ENCODE results near the gene QSOX1.
"Not testable (repeated sequence)": the region's sequence is repeated elsewhere in the genome, so short reads cannot be mapped to it uniquely, and the experiment has no call there.

QSOX1 gene

DNA sequence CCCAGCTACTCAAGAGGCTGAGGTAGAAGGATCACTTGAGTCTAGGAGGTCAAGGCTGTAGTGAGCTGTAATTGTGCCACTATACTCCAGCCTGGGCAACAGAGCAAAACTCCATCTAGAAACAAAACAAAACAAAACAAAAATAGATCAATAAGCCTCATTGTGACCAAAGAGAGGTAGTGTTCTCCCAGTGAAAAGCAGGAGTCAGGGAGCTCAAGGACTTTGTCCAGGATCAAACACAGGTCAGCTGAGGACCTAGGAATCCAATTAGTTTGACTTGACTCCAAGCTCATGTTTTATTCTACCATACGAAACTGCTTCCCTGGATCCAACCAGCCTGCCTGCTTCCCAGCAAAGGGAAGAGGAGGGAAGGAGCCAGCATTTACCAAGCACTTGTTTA lies 21.5 kb upstream of the QSOX1 start:
- Histone ChIP-seq H3K27me3 (replicated peaks; ENCODE audit: control insufficient read depth, insufficient read depth, low read length) (no peaks in the 10 kb centered on the region), H3K4me1 (ENCODE audit: control insufficient read depth, insufficient read depth, low read length) (peaks cover 4% of the 10 kb centered on the region), H3K36me3 (ENCODE audit: control insufficient read depth, insufficient read depth, low read length, severe bottlenecking) (no peaks in the 10 kb centered on the region), H3K4me3 (ENCODE audit: low read length) (no peak overlapping the region), H3K9me3 (ENCODE audit: control insufficient read depth, low read length) (no peaks in the 10 kb centered on the region), H3K9ac (ENCODE audit: low read length) (no peak overlapping the region)
- DNase-seq (ENCODE audit: low read depth): no peak

DNA sequence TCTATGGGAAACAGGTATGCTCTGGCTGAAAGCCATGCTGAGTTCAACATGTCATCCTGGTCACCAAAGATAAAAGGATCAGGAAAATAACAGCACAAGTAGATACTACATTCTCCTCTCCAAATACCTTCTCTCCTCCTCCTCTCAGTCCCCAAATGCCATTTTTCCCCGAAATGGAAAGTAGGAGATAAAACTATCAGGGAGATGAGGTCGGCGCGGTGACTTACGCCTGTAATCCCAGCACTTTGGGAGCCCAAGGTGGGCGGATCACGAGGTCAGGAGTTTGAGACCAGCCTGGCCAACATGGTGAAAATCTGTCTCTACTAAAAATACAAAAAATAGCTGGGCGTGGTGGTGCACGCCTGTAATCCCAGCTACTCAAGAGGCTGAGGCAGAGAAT lies 21.0 kb upstream of the QSOX1 start:
- not testable (repeated sequence) for H3K36me3 ChIP-seq (ENCODE audit: control insufficient read depth, insufficient read depth, low read length, severe bottlenecking); H3K9me3 ChIP-seq (ENCODE audit: control insufficient read depth, low read length); H3K9ac ChIP-seq (ENCODE audit: low read length); H3K4me3 ChIP-seq (ENCODE audit: low read length); H3K4me1 ChIP-seq (ENCODE audit: control insufficient read depth, insufficient read depth, low read length); H3K27me3 ChIP-seq (replicated peaks; ENCODE audit: control insufficient read depth, insufficient read depth, low read length); DNase-seq (ENCODE audit: low read depth)

DNA sequence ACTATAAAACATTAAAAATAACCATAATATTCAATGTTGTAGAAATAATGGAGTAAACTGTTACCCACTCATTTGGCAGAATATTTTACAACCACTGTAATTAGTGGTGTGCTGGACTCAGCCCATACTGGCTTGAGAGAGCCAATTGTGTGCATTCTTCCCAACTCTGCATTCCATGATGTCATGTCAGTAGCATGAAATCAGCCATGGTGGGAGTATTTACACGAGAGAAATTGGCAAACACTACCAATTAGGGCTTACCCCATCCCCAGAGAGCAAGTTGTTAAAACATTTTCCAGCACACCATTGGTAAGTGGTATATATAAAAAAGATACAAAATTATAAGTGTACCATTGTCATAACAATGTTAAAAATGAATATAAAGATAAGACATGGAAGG lies 19.1 kb upstream of the QSOX1 start:
- Histone ChIP-seq H3K9me3 (ENCODE audit: control insufficient read depth, low read length) (no peaks in the 10 kb centered on the region), H3K27me3 (replicated peaks; ENCODE audit: control insufficient read depth, insufficient read depth, low read length) (no peaks in the 10 kb centered on the region), H3K36me3 (ENCODE audit: control insufficient read depth, insufficient read depth, low read length, severe bottlenecking) (no peaks in the 10 kb centered on the region), H3K9ac (ENCODE audit: low read length) (no peak overlapping the region), H3K4me3 (ENCODE audit: low read length) (no peak overlapping the region), H3K4me1 (ENCODE audit: control insufficient read depth, insufficient read depth, low read length) (peaks cover 4% of the 10 kb centered on the region)
- no peak for DNase-seq (ENCODE audit: low read depth)

DNA sequence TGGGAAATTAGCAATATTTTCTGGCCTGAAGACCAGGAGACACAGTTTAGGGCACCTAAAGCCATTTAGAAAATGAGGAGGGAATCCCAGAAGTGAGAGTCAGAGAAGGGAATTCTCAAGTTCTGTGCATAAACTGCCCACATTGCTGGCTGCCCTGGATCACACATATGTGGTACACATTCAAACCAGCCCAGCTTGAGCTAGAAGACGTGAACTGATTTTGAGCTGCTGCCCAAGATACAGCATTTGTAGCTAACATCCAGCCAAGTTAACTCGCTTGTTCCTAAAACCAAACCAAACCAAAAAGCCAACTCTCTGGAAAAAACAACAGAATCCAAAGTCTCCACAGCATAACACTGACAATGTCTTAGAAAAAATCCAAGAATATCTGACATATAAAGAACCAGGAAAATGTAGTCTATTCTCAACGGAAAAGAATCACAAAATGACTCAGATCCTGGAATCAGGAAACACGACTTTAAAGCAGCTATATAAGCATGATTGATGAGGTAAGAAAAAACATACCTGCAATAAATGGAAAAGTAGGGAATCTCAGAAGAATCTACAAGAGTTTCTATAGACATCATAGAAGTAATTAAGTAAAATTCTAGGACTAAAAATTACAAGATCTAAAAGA lies 18.2 kb upstream of the QSOX1 start:
- no peaks in the 10 kb centered on the region for H3K27me3 ChIP-seq (replicated peaks; ENCODE audit: control insufficient read depth, insufficient read depth, low read length)
- H3K9ac ChIP-seq (ENCODE audit: low read length): no peak overlapping the region
- DNase-seq (ENCODE audit: low read depth): no peak
- no peaks in the 10 kb centered on the region for H3K36me3 ChIP-seq (ENCODE audit: control insufficient read depth, insufficient read depth, low read length, severe bottlenecking)
- H3K4me3 ChIP-seq (ENCODE audit: low read length): no peak overlapping the region
- no peaks in the 10 kb centered on the region for H3K9me3 ChIP-seq (ENCODE audit: control insufficient read depth, low read length)
- H3K4me1 ChIP-seq (ENCODE audit: control insufficient read depth, insufficient read depth, low read length): peaks cover 4% of the 10 kb centered on the region

DNA sequence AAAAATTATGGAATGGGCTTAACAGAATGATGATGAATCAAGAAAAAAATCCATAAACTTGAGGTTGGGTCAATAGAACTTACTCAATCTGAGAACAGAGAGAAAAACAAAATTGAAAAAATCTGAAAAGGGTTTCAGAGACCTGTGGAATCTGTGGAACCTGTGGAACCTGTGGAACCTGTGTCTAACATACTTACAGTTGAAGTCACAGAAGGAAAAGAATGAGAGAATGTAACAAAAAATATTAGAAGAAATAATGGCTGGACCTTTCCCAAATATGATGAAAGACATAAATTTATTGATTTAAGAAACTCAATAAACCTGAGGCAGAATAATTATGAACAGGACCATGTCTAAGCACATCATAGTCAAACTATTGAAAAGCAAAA lies 17.7 kb upstream of the QSOX1 start:
- DNase-seq (ENCODE audit: low read depth): no peak
- Histone ChIP-seq H3K9me3 (ENCODE audit: control insufficient read depth, low read length) (no peaks in the 10 kb centered on the region), H3K36me3 (ENCODE audit: control insufficient read depth, insufficient read depth, low read length, severe bottlenecking) (no peaks in the 10 kb centered on the region), H3K9ac (ENCODE audit: low read length) (no peak overlapping the region), H3K4me1 (ENCODE audit: control insufficient read depth, insufficient read depth, low read length) (no peaks in the 10 kb centered on the region), H3K27me3 (replicated peaks; ENCODE audit: control insufficient read depth, insufficient read depth, low read length) (no peaks in the 10 kb centered on the region), H3K4me3 (ENCODE audit: low read length) (no peak overlapping the region)

DNA sequence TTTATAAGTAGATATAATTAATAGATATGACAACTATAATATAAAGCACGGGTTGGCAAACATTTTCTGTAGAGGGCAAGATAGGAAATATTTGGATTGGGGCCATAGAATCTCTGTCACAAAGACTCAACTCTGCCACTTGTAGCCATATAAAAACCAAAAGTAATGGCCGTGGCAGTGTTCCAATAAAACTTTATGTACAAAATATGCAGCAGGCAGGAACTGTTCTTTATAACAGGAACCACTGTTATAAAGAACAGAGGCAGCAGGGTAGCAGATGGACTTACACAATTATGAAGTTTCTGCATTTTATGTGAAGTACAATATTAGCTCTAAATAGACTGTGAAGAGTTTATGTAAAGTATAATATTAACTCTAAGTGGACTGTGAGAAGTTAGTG lies 16.9 kb upstream of the QSOX1 start:
- no peak for DNase-seq (ENCODE audit: low read depth)
- Histone ChIP-seq H3K9ac (ENCODE audit: low read length) (no peak overlapping the region), H3K27me3 (replicated peaks; ENCODE audit: control insufficient read depth, insufficient read depth, low read length) (no peaks in the 10 kb centered on the region), H3K4me3 (ENCODE audit: low read length) (no peak overlapping the region), H3K9me3 (ENCODE audit: control insufficient read depth, low read length) (no peaks in the 10 kb centered on the region), H3K36me3 (ENCODE audit: control insufficient read depth, insufficient read depth, low read length, severe bottlenecking) (no peaks in the 10 kb centered on the region), H3K4me1 (ENCODE audit: control insufficient read depth, insufficient read depth, low read length) (no peaks in the 10 kb centered on the region)

DNA sequence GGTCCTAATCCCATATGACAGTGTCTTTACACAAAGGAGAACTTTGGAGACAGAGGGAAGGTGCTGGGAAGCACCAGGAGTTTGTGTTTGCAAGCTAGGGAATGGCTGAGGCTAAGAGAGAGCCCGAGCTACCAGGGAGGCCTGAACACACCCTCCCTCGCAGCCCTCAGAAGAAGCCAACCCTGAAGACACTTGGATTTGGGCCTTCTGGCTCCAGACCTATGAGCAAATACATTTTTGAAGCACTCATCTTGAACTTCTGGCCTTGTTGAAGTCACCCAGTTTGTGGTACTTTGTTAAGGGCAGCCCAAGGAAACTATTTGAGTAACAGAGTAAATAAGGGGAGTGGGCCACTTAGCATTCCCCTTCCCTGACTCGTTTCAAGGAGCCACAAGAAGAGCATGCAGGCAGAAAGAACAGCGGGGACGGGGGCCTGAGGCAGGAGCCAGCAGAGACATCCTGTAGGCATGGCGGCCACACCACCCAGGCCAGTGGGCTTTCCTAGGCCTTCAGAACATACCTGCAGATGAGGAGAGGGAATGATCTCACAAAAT lies 13.2 kb upstream of the QSOX1 start:
- no peaks in the 10 kb centered on the region for H3K9me3 ChIP-seq (ENCODE audit: control insufficient read depth, low read length)
- H3K36me3 ChIP-seq (ENCODE audit: control insufficient read depth, insufficient read depth, low read length, severe bottlenecking): no peaks in the 10 kb centered on the region
- H3K4me1 ChIP-seq (ENCODE audit: control insufficient read depth, insufficient read depth, low read length): no peaks in the 10 kb centered on the region
- no peak for DNase-seq (ENCODE audit: low read depth)
- H3K27me3 ChIP-seq (replicated peaks; ENCODE audit: control insufficient read depth, insufficient read depth, low read length): peaks cover 8% of the 10 kb centered on the region
- no peak overlapping the region for H3K9ac ChIP-seq (ENCODE audit: low read length)
- H3K4me3 ChIP-seq (ENCODE audit: low read length): no peak overlapping the region

DNA sequence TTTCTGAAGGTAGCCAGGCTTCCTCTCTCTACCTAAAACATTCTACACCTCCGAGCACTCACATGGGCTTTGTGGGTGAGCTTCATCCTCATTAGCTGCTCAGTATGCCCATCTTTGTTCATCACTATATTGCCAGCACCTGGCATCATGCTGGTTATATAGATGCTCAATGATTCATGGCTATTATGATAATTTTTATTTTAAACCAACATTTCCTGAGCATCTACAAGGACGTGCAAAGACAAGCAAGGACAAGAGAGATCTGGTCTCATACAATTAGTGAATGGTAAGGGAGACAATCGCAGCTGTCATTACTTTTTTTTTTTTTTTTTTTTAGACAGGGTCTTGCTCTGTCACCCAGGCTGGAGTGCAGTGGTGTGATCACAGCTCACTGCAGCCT lies 11.3 kb upstream of the QSOX1 start:
- Histone ChIP-seq H3K4me3 (ENCODE audit: low read length) (no peak overlapping the region), H3K4me1 (ENCODE audit: control insufficient read depth, insufficient read depth, low read length) (no peaks in the 10 kb centered on the region), H3K36me3 (ENCODE audit: control insufficient read depth, insufficient read depth, low read length, severe bottlenecking) (no peaks in the 10 kb centered on the region), H3K9me3 (ENCODE audit: control insufficient read depth, low read length) (no peaks in the 10 kb centered on the region), H3K27me3 (replicated peaks; ENCODE audit: control insufficient read depth, insufficient read depth, low read length) (peaks cover 8% of the 10 kb centered on the region), H3K9ac (ENCODE audit: low read length) (no peak overlapping the region)
- no peak for DNase-seq (ENCODE audit: low read depth)

DNA sequence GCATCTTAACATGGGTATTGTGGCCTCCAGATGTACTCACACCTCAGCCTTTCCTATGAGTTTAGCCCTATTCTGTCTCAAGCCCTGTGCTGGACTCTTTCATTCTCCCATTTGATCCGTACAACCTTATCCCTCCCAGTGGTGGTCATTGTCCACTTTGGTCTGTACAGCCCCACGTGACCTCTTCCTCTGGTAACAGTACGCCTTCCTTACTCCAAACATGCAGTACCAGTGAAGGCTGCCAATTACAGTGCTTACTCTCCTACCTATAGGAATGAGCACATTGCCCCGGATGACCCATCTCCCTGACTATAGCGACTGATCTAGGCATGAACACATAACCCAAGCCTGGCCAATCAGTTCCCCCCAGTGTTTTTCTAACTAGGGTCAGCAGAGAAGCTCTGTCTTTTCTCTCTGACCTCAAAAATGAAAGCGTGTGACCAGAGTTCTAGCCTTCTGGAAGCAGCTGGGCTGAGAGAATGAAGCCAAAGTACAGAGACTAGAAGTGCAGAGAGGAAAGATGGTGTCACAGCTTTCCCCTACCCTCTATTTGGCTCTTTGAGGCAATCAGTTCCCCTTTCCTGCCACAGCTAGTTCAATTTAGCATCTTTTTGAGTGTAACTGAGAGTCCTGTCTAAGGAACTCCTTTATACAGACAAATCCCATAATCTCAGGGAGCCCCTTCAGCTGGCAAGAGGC lies 9.9 kb upstream of the QSOX1 start:
- Histone ChIP-seq H3K36me3 (ENCODE audit: control insufficient read depth, insufficient read depth, low read length, severe bottlenecking) (no peaks in the 10 kb centered on the region), H3K27me3 (replicated peaks; ENCODE audit: control insufficient read depth, insufficient read depth, low read length) (peaks cover 8% of the 10 kb centered on the region), H3K9ac (ENCODE audit: low read length) (no peak overlapping the region), H3K9me3 (ENCODE audit: control insufficient read depth, low read length) (no peaks in the 10 kb centered on the region), H3K4me3 (ENCODE audit: low read length) (no peak overlapping the region), H3K4me1 (ENCODE audit: control insufficient read depth, insufficient read depth, low read length) (no peaks in the 10 kb centered on the region)
- no peak for DNase-seq (ENCODE audit: low read depth)

DNA sequence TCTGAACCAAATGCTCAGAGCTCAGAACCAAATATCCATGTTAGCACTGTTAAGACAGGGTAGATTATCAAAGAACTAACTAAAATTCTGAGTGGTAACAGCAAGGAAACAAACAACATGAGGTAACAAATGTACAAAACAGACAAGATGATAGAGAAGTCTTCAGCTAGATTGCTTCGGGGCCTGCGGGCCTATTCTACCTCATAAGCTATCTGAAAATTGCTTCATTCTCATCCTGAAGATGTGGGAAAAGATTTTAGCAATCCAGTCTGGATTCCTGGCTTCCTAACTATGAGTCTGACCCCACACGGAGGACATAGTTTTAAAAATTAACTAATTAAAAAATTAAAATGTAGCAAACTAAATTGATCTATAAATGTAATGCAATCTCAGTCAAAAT lies 9.2 kb upstream of the QSOX1 start:
- Histone ChIP-seq H3K4me1 (ENCODE audit: control insufficient read depth, insufficient read depth, low read length) (no peaks in the 10 kb centered on the region), H3K36me3 (ENCODE audit: control insufficient read depth, insufficient read depth, low read length, severe bottlenecking) (no peaks in the 10 kb centered on the region), H3K9ac (ENCODE audit: low read length) (no peak overlapping the region), H3K27me3 (replicated peaks; ENCODE audit: control insufficient read depth, insufficient read depth, low read length) (peaks cover 8% of the 10 kb centered on the region), H3K9me3 (ENCODE audit: control insufficient read depth, low read length) (no peaks in the 10 kb centered on the region), H3K4me3 (ENCODE audit: low read length) (no peak overlapping the region)
- no peak for DNase-seq (ENCODE audit: low read depth)

DNA sequence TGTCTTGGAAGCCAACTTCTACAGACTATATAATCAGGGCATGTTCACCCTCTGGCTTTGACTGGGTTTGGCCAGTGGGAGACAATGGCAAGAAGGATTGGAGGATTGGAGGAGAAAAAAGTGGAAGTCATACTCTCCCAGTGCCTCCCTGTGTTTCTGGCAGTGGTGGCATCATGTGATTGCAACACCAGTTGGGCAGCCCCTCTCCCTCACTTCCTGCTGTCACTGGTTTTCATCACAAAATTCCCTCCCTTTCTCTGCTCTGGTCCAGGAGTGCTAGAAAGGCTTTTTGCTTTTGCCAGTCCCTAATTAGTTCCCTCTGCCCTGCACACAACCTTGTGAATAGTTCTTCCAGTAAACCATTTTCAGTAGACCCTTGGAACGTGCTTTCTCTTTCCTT lies 3.7 kb upstream of the QSOX1 start:
- Histone ChIP-seq H3K9me3 (ENCODE audit: control insufficient read depth, low read length) (no peaks in the 10 kb centered on the region), H3K36me3 (ENCODE audit: control insufficient read depth, insufficient read depth, low read length, severe bottlenecking) (no peaks in the 10 kb centered on the region), H3K4me3 (ENCODE audit: low read length) (no peak overlapping the region), H3K4me1 (ENCODE audit: control insufficient read depth, insufficient read depth, low read length) (peaks cover 26% of the 10 kb centered on the region), H3K27me3 (replicated peaks; ENCODE audit: control insufficient read depth, insufficient read depth, low read length) (no peaks in the 10 kb centered on the region), H3K9ac (ENCODE audit: low read length) (no peak overlapping the region)
- DNase-seq (ENCODE audit: low read depth): peak; percentile 48
